Bone marrow (tissue), 2 donors: ENCODE measurements around the gene MPRIP.
"Not testable (repeated sequence)": the region's sequence is repeated elsewhere in the genome, so short reads cannot be mapped to it uniquely, and the experiment has no call there.

ENCODE experiments used
- DNase-seq, 2 donors: peaks; one replicate each; lab custom pipeline; 2025; lab: John Stamatoyannopoulos, UW

MPRIP gene

DNA sequence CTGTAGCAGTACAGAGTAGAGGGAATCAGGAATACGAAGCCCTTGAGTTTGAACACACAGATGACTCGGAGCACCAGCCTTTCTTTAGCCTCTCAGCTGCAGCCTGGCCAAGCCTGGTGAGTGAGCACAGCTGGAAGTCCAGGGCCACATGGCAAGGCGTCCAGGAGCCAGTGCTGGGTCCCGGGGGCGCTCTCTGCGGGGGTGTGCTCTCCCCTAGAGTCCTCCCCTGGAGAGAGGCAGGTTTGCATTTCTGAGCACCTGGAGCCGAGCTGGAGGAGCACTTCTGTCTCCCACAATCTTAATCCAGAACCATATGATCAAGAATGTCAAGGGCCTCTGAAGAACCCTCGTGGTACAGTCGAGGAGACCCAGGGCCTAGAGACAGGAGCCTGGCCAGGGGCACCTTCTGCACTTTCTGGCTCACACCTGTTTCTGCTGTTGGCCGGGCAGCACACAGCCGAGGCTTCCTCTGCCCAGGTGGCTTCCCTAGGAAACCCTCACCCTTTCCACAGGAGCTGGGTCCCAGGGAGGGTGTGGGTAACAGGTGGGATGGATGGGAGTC, 85.6 kb downstream of the MPRIP start:
- DNase-seq = no peak

GRCh38 chr17:17128476-17129075, 86.3 kb downstream of the MPRIP start:
- no peak for DNase-seq

DNA sequence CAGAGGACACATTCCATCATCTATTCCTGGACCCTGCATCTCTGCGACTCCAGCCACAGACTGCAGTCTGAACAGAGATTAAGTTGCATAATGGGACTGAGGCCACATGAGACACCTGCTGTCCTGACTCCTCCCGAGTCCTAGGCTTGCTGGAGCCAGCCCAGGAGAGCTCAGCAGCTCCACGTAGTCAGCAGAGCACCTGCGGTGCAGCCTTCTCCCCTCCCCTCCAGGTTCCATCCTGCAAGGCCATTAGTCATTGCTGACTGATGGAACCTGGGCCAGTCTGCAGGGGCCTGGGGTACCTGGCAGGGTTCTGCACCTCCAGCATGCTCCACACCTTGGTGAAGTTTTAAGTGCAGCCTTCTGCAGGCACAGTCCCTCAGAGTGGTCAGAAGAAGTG, 87.2 kb downstream of the MPRIP start:
- DNase-seq = no peak

DNA sequence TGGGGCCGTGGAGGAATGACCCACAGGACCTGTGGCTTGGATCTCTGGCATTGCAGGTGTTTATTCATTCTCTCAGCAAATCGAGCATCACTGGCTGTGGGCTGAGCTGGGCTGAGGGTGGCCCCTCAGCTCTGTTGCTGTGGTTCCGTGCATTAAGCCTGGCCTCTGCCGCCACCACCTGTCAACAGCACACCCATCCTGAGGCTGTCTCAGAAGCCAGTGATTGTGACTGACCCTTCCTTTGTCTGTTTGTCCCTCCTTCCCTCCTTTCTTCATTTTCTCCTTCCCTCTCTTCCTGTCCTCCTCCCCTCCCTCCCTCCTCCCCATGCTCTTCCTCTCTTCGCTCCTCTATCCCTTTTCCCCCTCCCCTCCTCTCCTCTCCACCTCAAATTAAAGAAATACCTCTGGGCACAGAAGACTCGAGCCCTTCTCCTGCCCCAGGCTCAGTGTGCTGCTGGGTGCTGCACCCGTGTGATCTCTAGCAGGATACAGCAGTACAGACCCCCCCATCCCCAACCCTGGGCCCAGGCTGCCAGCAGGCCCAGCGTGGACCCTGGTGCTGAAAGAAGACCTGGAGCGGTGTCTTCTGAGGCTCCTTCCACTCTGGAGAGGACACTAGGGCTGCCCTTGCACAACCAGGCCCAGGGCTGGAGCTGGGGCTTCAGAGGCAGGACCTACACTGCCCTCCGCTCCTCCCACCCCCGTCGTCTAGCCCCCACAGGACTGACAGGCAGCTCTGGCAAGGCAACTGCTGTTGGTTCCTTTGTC, 88.0 kb downstream of the MPRIP start:
- no peak for DNase-seq

DNA sequence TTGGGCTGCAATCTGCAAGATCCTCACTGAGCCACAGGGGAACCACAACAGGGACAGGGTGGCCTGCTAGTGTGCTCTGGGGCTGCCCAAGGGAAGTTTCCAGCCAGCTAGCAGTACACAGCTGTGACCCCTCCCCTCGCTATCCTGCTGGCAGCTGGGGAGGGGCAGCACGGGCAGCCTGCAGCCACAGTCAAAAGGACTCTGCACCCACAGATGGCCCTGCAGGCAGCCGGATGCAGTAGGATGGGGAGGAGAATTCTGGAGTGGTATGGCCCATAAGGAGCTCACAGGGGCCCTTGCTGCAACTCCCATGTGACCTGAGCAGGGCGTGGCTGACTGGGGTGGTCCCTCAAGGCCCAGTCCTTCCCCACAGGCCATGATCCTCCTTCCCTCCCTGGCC, 89.6 kb downstream of the MPRIP start:
- DNase-seq = no peak

GRCh38 chr17:17132746-17133145, 90.5 kb downstream of the MPRIP start:
- DNase-seq = no peak

- no peak for DNase-seq
These were observed 92.0 kb downstream of the MPRIP start for GRCh38 chr17:17134051-17134956.

- no peak for DNase-seq
These were observed 92.7 kb downstream of the MPRIP start for GRCh38 chr17:17134957-17135333.

- not testable (repeated sequence) for DNase-seq
These were observed 94.0 kb downstream of the MPRIP start for GRCh38 chr17:17136221-17136620.

DNA sequence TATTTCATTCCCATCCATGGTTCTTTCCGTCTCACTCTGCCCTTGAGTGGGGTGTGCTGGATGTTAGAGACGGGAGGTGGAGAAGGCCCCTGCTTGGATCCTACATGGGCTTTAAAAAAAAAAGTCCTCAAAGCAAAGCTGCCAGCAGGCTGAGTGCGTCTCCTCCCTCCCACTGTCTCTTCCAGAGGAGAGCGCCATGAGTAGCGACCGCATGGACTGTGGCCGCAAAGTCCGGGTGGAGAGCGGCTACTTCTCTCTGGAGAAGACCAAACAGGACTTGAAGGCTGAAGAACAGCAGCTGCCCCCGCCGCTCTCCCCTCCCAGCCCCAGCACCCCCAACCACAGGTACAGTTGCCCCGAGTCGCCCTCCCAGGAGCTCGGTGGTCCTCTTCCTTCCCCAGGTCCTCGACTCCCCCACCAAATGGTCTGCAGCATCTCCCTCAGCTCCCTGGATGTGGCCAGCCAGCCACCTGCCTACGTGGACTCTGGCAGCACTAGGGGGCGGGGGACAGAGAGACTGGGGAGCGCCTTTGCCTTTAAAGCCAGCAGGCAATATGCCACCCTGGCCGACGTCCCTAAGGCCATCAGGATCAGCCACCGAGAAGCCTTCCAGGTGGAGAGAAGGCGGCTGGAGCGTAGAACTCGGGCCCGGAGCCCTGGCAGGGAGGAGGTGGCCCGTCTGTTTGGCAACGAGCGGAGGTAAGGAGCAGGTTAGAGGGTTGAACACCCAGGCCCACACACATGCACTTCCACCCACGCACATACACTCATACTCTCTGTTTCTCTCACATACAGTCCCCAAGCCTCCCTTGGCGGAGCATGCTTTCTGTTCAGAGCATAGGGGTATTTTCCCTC, 95.7 kb downstream of the MPRIP start:
- no peak for DNase-seq

DNA sequence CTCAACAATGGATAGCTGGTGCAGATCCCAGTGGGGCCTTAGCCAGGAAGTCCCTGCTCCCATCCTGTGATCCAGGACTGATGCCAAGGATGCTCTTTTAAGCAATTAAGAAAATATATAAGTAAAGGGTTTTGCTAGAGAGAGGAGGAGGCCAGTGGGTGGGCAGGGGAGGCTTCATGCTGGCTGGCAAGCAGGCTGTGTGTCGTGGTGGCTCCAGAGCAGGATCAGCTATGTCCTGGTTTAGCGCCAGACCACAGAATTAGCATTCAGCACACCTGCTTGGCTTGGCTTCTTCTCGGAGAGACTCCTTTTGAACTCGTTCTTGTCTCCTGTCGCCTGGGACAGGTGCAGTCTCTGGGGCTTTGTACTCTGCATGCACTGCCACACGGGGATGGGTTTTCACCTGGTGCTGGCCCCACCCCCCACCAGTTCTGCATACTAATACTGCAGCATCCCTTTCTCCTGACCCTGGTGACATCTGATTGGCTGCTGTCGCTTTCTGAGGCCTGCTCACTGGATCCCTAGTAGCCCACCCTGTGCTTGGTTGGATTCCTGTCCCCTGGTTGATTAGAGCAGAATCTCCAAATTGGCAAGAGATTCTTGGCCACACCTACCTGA, 97.8 kb downstream of the MPRIP start:
- no peak for DNase-seq

GRCh38 chr17:17140590-17140980, 98.3 kb downstream of the MPRIP start:
- DNase-seq = no peak

- DNase-seq = no peak
These were observed 99.0 kb downstream of the MPRIP start for GRCh38 chr17:17141279-17141678.

GRCh38 chr17:17141860-17142552, 99.7 kb downstream of the MPRIP start:
- no peak for DNase-seq

DNA sequence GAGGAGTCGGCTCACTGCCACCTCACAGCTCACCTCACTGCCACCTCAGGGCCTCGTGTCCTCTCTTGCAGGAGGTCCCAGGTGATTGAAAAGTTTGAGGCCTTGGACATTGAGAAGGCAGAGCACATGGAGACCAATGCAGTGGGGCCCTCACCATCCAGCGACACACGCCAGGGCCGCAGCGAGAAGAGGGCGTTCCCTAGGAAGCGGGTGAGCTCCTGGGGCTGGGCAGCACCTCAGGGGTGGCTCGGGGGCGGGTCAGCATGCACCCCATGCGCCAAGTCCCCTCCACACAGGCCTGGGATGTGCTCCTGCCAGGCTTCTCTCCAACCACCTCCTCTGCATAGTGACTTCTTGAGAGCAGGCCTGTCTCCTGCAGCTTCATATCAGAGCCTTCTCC, 100.3 kb downstream of the MPRIP start:
- no peak for DNase-seq

DNA sequence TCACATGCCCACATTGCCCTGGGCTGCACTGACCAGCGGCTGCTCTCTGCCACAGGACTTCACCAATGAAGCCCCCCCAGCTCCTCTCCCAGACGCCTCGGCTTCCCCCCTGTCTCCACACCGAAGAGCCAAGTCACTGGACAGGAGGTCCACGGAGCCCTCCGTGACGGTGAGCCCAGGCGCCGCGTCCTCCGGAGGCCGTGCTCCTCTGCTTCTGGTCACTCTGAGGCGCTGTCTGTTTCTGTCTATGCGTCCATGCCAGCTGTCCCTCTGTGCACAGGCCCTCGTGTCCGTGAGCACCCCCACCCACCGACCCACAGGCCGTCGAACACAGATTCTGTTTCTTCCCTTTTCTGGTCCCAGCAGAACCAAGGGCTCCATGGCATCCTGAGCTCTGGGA, 101.2 kb downstream of the MPRIP start:
- no peak for DNase-seq

DNA sequence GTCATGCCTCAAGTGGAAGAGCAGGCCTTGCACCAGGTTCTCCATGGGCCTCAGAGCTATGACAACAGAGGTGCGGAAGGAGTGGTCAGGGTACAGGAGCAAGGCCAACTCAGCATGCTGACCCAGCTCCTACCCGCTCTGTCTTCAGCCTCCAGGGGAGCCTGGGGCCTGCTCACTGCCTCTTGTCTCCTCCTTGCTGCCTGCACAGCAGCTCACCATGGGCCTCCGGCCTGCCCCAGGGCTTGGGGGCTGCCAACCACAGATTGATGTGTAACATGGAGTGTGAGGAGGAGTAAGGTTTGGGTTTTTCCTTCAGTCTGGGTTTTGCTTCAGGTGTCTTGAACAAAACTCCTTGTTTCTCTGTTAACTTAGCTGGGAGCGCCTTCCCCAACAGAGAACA, 101.8 kb downstream of the MPRIP start:
- DNase-seq = no peak

GRCh38 chr17:17144916-17145665, 102.8 kb downstream of the MPRIP start:
- peak in 1 of 2 donors; percentile 18 for DNase-seq

DNA sequence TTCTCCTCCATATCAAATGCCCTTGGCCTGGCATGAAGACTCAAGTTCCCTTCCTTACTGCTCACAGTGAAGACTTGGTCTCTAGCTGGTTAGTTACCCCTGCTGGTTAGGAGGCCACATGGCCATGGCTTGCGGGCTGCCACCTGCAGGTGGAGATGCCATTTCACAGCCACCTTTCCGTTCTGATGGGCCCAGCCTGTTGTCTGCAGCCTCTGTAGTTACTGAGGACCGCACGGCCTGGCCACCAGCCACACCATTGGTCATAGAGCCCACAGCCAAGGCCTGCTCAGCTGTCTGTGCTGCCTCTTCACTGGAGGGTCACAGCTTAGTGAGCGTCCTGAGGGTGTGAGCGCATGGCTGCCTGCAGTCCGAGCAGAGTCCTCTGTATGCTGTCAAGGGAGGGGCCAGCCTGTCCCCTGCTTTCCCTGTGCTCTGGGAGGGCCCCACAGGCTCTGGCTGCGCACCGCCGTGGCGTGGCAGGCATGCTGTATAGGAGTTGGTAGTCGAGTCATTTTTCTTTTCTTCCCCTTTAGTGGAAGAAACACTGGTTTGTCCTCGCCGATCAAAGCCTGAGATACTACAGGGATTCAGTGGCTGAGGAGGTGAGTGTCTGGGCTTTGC, 104.6 kb downstream of the MPRIP start:
- DNase-seq = no peak
